ENCODE measurements around the gene GPR45. TPM values are rescaled to one million over a fixed set of nuclear protein-coding genes. Genes with fewer than 3 reads are reported as not detected.
"Not testable (repeated sequence)": the region's sequence is repeated elsewhere in the genome, so short reads cannot be mapped to it uniquely, and the experiment has no call there.

Gene GPR45
- total RNA-seq, 1 experiment from 2014 or later, result not detected

DNA sequence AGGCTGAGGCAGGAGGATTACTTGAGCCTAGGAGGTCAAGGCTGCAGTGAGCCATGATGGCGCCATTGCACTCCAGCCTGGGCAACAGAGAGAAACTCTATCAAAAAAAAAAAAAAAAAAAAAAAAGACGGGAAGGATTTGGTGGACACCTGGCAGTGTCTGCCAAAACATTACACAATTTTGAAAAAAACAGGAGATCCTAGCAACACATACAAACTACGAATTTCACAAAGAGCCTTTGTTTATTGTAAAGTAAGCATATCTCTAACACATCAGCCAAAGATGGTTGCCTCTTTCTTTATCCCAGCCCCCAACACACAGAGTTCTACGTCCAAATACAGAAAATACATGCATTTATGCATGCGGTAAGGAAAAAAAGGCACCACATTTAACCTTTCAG, 7.6 kb downstream of the GPR45 start:
- no peaks in the 10 kb centered on the region for H3K27me3 ChIP-seq (replicated peaks; ENCODE audit: insufficient read depth, low read depth, low read length, poor library complexity)
- intact Hi-C loops (cut with micrococcal nuclease; ENCODE audit: unreplicated experiment), result no loop called here
- TF ChIP-seq, protein P1, sequence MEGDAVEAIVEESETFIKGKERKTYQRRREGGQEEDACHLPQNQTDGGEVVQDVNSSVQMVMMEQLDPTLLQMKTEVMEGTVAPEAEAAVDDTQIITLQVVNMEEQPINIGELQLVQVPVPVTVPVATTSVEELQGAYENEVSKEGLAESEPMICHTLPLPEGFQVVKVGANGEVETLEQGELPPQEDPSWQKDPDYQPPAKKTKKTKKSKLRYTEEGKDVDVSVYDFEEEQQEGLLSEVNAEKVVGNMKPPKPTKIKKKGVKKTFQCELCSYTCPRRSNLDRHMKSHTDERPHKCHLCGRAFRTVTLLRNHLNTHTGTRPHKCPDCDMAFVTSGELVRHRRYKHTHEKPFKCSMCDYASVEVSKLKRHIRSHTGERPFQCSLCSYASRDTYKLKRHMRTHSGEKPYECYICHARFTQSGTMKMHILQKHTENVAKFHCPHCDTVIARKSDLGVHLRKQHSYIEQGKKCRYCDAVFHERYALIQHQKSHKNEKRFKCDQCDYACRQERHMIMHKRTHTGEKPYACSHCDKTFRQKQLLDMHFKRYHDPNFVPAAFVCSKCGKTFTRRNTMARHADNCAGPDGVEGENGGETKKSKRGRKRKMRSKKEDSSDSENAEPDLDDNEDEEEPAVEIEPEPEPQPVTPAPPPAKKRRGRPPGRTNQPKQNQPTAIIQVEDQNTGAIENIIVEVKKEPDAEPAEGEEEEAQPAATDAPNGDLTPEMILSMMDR (conservative IDR thresholded peaks at IDR 0.05; ENCODE audit: low read depth, low read length), result no peak
- TF ChIP-seq EZH2 (IDR thresholded peaks at IDR 0.05; ENCODE audit: borderline replicate concordance, low read depth, low read length, poor library complexity, severe bottlenecking), result no peak
- no peaks in the 10 kb centered on the region for H3K9me3 ChIP-seq (ENCODE audit: low read depth, low read length, poor library complexity, severe bottlenecking)
- ChIA-PET POLR2A (ENCODE audit: low non-redundant PET) (no interaction called here), CTCF (no interaction called here)
- H3K36me3 ChIP-seq (ENCODE audit: insufficient read depth, low read length, poor library complexity, severe bottlenecking), result no peaks in the 10 kb centered on the region
- H3K27ac ChIP-seq (ENCODE audit: low read depth, low read length, poor library complexity, severe bottlenecking), result no peak overlapping the region
- H3K4me3 ChIP-seq (ENCODE audit: low read depth, low read length, poor library complexity, severe bottlenecking), result no peak overlapping the region
- DNase-seq (ENCODE audit: low spot score), result no peak
- no TSS peak for BruUV-seq (replicated peaks)
- H3K4me1 ChIP-seq (ENCODE audit: insufficient read depth, low read length, poor library complexity, severe bottlenecking), result no peaks in the 10 kb centered on the region

DNA sequence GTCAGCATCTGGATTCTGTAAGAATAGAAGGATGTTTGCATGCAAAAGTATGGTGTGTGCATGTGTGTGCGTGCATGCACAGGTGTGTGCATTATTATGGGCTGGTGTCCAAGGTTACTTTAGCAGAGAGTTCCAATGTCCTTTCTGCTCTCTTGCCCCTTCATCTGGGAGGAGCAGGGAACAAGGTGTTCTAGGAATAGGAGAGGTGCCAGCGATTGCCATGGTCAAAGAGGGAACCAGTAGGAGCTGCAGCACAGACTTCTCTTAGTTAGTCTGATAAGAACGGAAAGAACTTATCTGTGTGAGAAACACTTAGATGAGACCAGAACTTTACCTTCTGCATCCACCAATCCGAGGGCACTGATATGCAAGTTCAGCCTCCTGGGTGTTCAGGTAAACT, 8.3 kb downstream of the GPR45 start:
- ChIA-PET POLR2A (ENCODE audit: low non-redundant PET) (no interaction called here), CTCF (no interaction called here)
- no peak for TF ChIP-seq EZH2 (IDR thresholded peaks at IDR 0.05; ENCODE audit: borderline replicate concordance, low read depth, low read length, poor library complexity, severe bottlenecking)
- TF ChIP-seq, protein P1 (conservative IDR thresholded peaks at IDR 0.05; ENCODE audit: low read depth, low read length), result no peak
- no peaks in the 10 kb centered on the region for H3K9me3 ChIP-seq (ENCODE audit: low read depth, low read length, poor library complexity, severe bottlenecking)
- no peaks in the 10 kb centered on the region for H3K36me3 ChIP-seq (ENCODE audit: insufficient read depth, low read length, poor library complexity, severe bottlenecking)
- no TSS peak for BruUV-seq (replicated peaks)
- no peaks in the 10 kb centered on the region for H3K4me1 ChIP-seq (ENCODE audit: insufficient read depth, low read length, poor library complexity, severe bottlenecking)
- no peak overlapping the region for H3K4me3 ChIP-seq (ENCODE audit: low read depth, low read length, poor library complexity, severe bottlenecking)
- H3K27ac ChIP-seq (ENCODE audit: low read depth, low read length, poor library complexity, severe bottlenecking), result no peak overlapping the region
- intact Hi-C loops (cut with micrococcal nuclease; ENCODE audit: unreplicated experiment), result no loop called here
- no peak for DNase-seq (ENCODE audit: low spot score)
- no peaks in the 10 kb centered on the region for H3K27me3 ChIP-seq (replicated peaks; ENCODE audit: insufficient read depth, low read depth, low read length, poor library complexity)

DNA sequence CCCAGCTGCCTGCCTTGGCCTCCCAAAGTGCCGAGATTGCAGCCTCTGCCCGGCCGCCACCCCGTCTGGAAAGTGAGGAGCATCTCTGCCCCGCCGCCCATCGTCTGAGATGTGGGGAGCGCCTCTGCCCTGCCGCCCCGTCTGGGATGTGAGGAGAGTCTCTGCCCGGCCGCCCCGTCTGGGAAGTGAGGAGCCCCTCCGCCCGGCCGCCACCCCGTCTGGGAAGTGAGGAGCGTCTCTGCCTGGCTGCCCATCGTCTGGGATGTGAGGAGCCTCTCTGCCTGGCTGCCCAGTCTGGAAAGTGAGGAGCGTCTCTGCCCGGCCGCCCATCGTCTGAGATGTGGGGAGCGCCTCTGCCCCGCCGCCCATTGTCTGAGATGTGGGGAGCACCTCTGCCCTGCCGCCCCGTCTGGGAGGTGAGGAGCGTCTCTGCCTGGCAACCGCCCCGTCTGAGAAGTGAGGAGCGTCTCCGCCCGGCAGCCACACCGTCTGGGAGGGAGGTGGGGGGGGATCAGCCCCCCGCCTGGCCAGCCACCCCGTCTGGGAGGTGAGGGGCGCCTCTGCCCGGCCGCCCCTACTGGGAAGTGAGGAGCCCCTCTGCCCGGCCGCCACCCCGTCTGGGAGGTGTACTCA, 9.6 kb downstream of the GPR45 start:
- H3K4me3 ChIP-seq (ENCODE audit: low read depth, low read length, poor library complexity, severe bottlenecking); H3K36me3 ChIP-seq (ENCODE audit: insufficient read depth, low read length, poor library complexity, severe bottlenecking); H3K4me1 ChIP-seq (ENCODE audit: insufficient read depth, low read length, poor library complexity, severe bottlenecking); H3K27ac ChIP-seq (ENCODE audit: low read depth, low read length, poor library complexity, severe bottlenecking); BruUV-seq (replicated peaks); CTCF ChIA-PET; intact Hi-C loops (cut with micrococcal nuclease; ENCODE audit: unreplicated experiment); POLR2A ChIA-PET (ENCODE audit: low non-redundant PET); H3K27me3 ChIP-seq (replicated peaks; ENCODE audit: insufficient read depth, low read depth, low read length, poor library complexity); DNase-seq (ENCODE audit: low spot score); H3K9me3 ChIP-seq (ENCODE audit: low read depth, low read length, poor library complexity, severe bottlenecking): not testable (repeated sequence)

DNA sequence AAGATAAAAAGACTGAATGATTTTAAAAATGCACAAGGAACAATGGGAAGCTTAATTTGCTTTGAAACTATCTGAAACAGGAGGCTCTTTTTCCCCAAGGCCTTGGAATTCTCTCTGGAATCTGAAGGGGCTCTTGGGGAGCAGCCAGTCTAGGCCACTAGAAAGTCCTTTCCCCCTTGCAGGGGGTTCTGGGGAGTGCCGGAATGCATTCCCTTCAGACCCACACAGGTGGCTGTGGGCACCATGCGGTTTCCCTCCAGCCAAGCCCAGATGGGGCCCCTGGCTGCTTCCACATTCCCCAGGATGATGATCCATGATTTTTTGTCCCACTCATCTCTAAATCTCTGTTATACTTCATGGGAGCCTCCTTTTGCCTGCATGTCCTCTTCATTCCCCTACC, 10.7 kb downstream of the GPR45 start:
- Histone ChIP-seq H3K27me3 (replicated peaks; ENCODE audit: insufficient read depth, low read depth, low read length, poor library complexity) (no peaks in the 10 kb centered on the region), H3K27ac (ENCODE audit: low read depth, low read length, poor library complexity, severe bottlenecking) (no peak overlapping the region), H3K4me1 (ENCODE audit: insufficient read depth, low read length, poor library complexity, severe bottlenecking) (no peaks in the 10 kb centered on the region), H3K36me3 (ENCODE audit: insufficient read depth, low read length, poor library complexity, severe bottlenecking) (no peaks in the 10 kb centered on the region), H3K4me3 (ENCODE audit: low read depth, low read length, poor library complexity, severe bottlenecking) (no peak overlapping the region), H3K9me3 (ENCODE audit: low read depth, low read length, poor library complexity, severe bottlenecking) (no peaks in the 10 kb centered on the region)
- no TSS peak for BruUV-seq (replicated peaks)
- ChIA-PET POLR2A (ENCODE audit: low non-redundant PET) (no interaction called here), CTCF (no interaction called here)
- TF ChIP-seq, protein P1 (conservative IDR thresholded peaks at IDR 0.05; ENCODE audit: low read depth, low read length), result no peak
- TF ChIP-seq EZH2 (IDR thresholded peaks at IDR 0.05; ENCODE audit: borderline replicate concordance, low read depth, low read length, poor library complexity, severe bottlenecking), result no peak
- intact Hi-C loops (cut with micrococcal nuclease; ENCODE audit: unreplicated experiment), result no loop called here
- no peak for DNase-seq (ENCODE audit: low spot score)
